K562 (cell line): ENCODE measurements around the gene SETD4. TPM values are rescaled to one million over a fixed set of nuclear protein-coding genes. Genes with fewer than 3 reads are reported as not detected.

Experiments
- ATAC-seq: fragments of 200-7000 bp; cut with Tn5 transposase; 3 replicates; pipeline ENCODE4 v1.9.1; 2020; ENCODE audit warnings: moderate library complexity
- BruUV-seq: library from RNA; stranded (reverse); fragments of 400-500 nt; replicated peaks from 2 replicates; lab custom pipeline; 2021; lab: Mats Ljungman, UMichigan
- CTCF ChIA-PET: fragments of 300-600 bp; formaldehyde crosslinking; extraction: SDS; loops from one replicate; lab custom pipeline; 2021; ENCODE audit warnings: low intra/inter-chr PET ratio; lab: Yijun Ruan, JAX
- POLR2A ChIA-PET: fragments of 300-600, 350-650 bp; sonication (Branson Sonifier 250); formaldehyde crosslinking; extraction: SDS; loops from one replicate; lab custom pipeline; 2021; ENCODE audit warnings: antibody characterized with exemption, inconsistent platforms; lab: Yijun Ruan, JAX
- DNase-seq, 4 experiments: peaks; one replicate each; pipeline versions ENCODE4 v3.0.0 to v3.0.0-alpha.2; 2011 to 2018; ENCODE audit warnings: low spot score in 3 of 4, mixed read lengths in 3 of 4; ENCODE audit errors: extremely low read depth in 1 of 4
- FAIRE-seq: peaks from 2 replicates; lab custom pipeline; 2011; peaks lifted over from hg19 to GRCh38; lab: Jason Lieb, UNC
- H2AFZ ChIP-seq: 2 replicates; pipeline ENCODE4 v1.6.0; 2011; ENCODE audit warnings: low read depth, low read length, control low read depth, inconsistent platforms
- H3K27ac ChIP-seq: fragments of 200-600 bp; 3 replicates; pipeline ENCODE4 v1.8.0; 2011; ENCODE audit warnings: low read depth, mild to moderate bottlenecking, control low read depth, inconsistent platforms, low read length, moderate library complexity, mixed read lengths; ENCODE audit errors: extremely low read depth
- H3K27me3 ChIP-seq, 2 experiments: fragments of 300-600 bp in 1 of 2; 2 replicates in 1 of 2; 3 replicates in 1 of 2; pipeline versions ENCODE4 v1.6.0 to v1.8.0; 2011; ENCODE audit warnings: inconsistent platforms in 2 of 2, low read length in 2 of 2, mild to moderate bottlenecking in 1 of 2, mixed read lengths in 1 of 2, moderate library complexity in 1 of 2; ENCODE audit not compliant: control insufficient read depth in 2 of 2, insufficient read depth in 2 of 2
- H3K36me3 ChIP-seq: fragments of 300-600 bp; 3 replicates; pipeline ENCODE4 v1.8.0; 2011; ENCODE audit warnings: mild to moderate bottlenecking, low read length, inconsistent platforms; ENCODE audit not compliant: control insufficient read depth, insufficient read depth
- H3K4me1 ChIP-seq, 2 experiments: fragments of 200-600 bp in 1 of 2; replicated peaks in 1 of 2; 2 replicates in 1 of 2; 3 replicates in 1 of 2; pipeline versions ENCODE4 v1.5.1 to v1.8.0; 2011; ENCODE audit warnings: inconsistent platforms in 2 of 2, low read length in 2 of 2, mild to moderate bottlenecking in 1 of 2, mixed read lengths in 1 of 2, moderate library complexity in 1 of 2; ENCODE audit not compliant: control insufficient read depth in 2 of 2, insufficient read depth in 2 of 2
- H3K4me2 ChIP-seq: 2 replicates; pipeline ENCODE4 v1.6.1; 2011; ENCODE audit warnings: low read length, control low read depth, inconsistent platforms, mixed read lengths; ENCODE audit not compliant: insufficient read depth
- H3K4me3 ChIP-seq: fragments of 200-600 bp; sonication (generic), shearing (Covaris generic); 2 replicates; pipeline ENCODE4 v1.5.1; 2016; ENCODE audit warnings: control low read depth, inconsistent platforms
- H3K79me2 ChIP-seq: fragments of 200-600 bp; 3 replicates; pipeline ENCODE4 v1.8.0; 2011; ENCODE audit warnings: low read length, inconsistent platforms; ENCODE audit not compliant: control insufficient read depth, insufficient read depth
- H3K9ac ChIP-seq, 2 experiments: 2 replicates each; pipeline versions ENCODE4 v1.6.0 to v1.6.1; 2011; ENCODE audit warnings: low read depth in 2 of 2, low read length in 2 of 2, control low read depth in 1 of 2, inconsistent platforms in 1 of 2, mild to moderate bottlenecking in 1 of 2, mixed read lengths in 1 of 2; ENCODE audit not compliant: insufficient read depth in 1 of 2
- H3K9me1 ChIP-seq: one replicate; pipeline ENCODE4 v1.6.0; 2011; ENCODE audit warnings: inconsistent platforms, mild to moderate bottlenecking, low read length, moderate library complexity; ENCODE audit not compliant: control insufficient read depth, insufficient read depth
- H3K9me3 ChIP-seq: replicated peaks from 2 replicates; pipeline ENCODE4 v1.5.1; 2011; ENCODE audit warnings: low read depth, low read length, inconsistent platforms; ENCODE audit not compliant: control insufficient read depth, insufficient read depth
- H4K20me1 ChIP-seq: replicated peaks from 2 replicates; pipeline ENCODE4 v1.6.1; 2011; ENCODE audit warnings: low read length, inconsistent platforms, mixed read lengths; ENCODE audit not compliant: control insufficient read depth, insufficient read depth
- BRCA1 ChIP-seq, 2 experiments: fragments of 450-650 bp in 1 of 2; sonication (generic) in 1 of 2; formaldehyde crosslinking in 1 of 2; IDR thresholded peaks; 2 replicates each; pipeline versions ENCODE4 v1.5.0 to v1.6.1; 2017 to 2020; ENCODE audit warnings: mild to moderate bottlenecking in 1 of 2, missing genetic modification reagents in 1 of 2
- CBX8 ChIP-seq: fragments of 200-600 bp; sonication (generic); IDR thresholded peaks from 2 replicates; pipeline ENCODE4 v1.6.1; 2012; ENCODE audit warnings: borderline replicate concordance, mixed run types, low read depth, mild to moderate bottlenecking, moderate library complexity, mixed read lengths, low read length, control low read depth, inconsistent platforms; ENCODE audit not compliant: poor library complexity, severe bottlenecking; ENCODE audit errors: extremely low read depth
- IFI16 ChIP-seq: fragments of 250-450 bp; sonication (Bioruptor Pico); IDR thresholded peaks from 2 replicates; pipeline ENCODE4 v2.1.2; 2022; ENCODE audit warnings: mild to moderate bottlenecking, inconsistent platforms
- POLR2G ChIP-seq: fragments of 200-400 bp; formaldehyde crosslinking; IDR thresholded peaks from 2 replicates; pipeline ENCODE4 v1.6.1; 2017; ENCODE audit warnings: low read depth, mild to moderate bottlenecking, antibody characterized with exemption, low read length, moderate library complexity
- SP1 ChIP-seq: sonication (generic); formaldehyde crosslinking; IDR thresholded peaks from 2 replicates; pipeline ENCODE4 v1.8.1; 2022; ENCODE audit warnings: mild to moderate bottlenecking, missing genetic modification reagents
- ZNF589 ChIP-seq: fragments of 200-800 bp; sonication (Bioruptor generic); IDR thresholded peaks from 2 replicates; pipeline ENCODE4 v1.6.1; 2016; ENCODE audit warnings: low read depth, missing genetic modification characterization, missing compliant biosample characterization
- ZNF707 ChIP-seq: fragments of 250-450 bp; sonication (Bioruptor Pico); conservative IDR thresholded peaks from 2 replicates; pipeline ENCODE4 v1.8.0; 2022; ENCODE audit warnings: inconsistent platforms, mild to moderate bottlenecking, moderate library complexity
- WGBS: fragments of 100-300 bp; shearing (Covaris generic); methylation state at CpG from one replicate; pipeline ENCODE4 v1.1.6; 2016; ENCODE audit warnings: low coverage, mixed read lengths; ENCODE audit not compliant: insufficient coverage; ENCODE audit errors: missing lambda C conversion rate; 5-methylcytosine and 5-hydroxymethylcytosine counted together
- in situ Hi-C: fragments of 300-500 bp; cut with MboI; formaldehyde crosslinking; loops from 4 replicates; pipeline ENCODE4 v1.15.0; 2018; ENCODE audit warnings: inconsistent platforms, mixed read lengths
- intact Hi-C: fragments of 100-400 bp; cut with micrococcal nuclease; formaldehyde crosslinking; loops from 2 replicates; pipeline ENCODE4 v1.14.2; 2022
- polyA plus RNA-seq, 8 experiments: library from polyadenylated mRNA; depleted of rRNA in 4 of 8; stranded (reverse) in 5 of 8; unstranded in 3 of 8; fragments of >200 nt; fragmentation: Nextera tagmentation in 2 of 8; fragmentation: Illumina TruSeq in 1 of 8; extraction: Ambion mirVana in 2 of 8; extraction: Trizol in 1 of 8; gene quantifications; 2 replicates each; pipeline versions ENCODE4 v1.2.1 to v1.2.3, GENCODE V29; 2011 to 2014; ENCODE audit warnings: inconsistent platforms in 1 of 8, missing spikeins in 1 of 8
- total RNA-seq, 7 experiments: library from RNA; depleted of rRNA in 6 of 7; stranded (reverse); fragments of >200 nt in 6 of 7; fragmentation: Illumina TruSeq in 2 of 7; extraction: Trizol in 2 of 7; gene quantifications; 2 replicates each; pipeline versions ENCODE4 v1.2.1 to v1.2.3, GENCODE V29; 2011 to 2021; ENCODE audit warnings: low replicate concordance in 1 of 7

Gene SETD4
- total and polyA plus RNA-seq, 9 of the 15 experiments (the other 6 are each of a cell fraction or from before 2014, with no cell fraction given): 16.1 to 51.3 (median 25.7) TPM

- ChIA-PET POLR2A (interaction anchor here (0.6 to 1.3 kb wide), 3 partner anchors 18 to 594 kb away, joined by 3 read pairs; no protein-coding TSS in a partner anchor), CTCF (interaction anchor here (0.6 kb wide), 1 partner anchor 452 kb away, joined by 3 read pairs; no protein-coding TSS in a partner anchor)
- no peak overlapping the region for H3K27ac ChIP-seq
- DNase-seq (no peak), ATAC-seq (no peak), FAIRE-seq (no peak)
- H3K79me2 ChIP-seq: no peaks in the 10 kb centered on the region
- H2AFZ ChIP-seq: no peak overlapping the region
- WGBS: 67% methylated on average over 8 of the region's 8 CpGs
- H3K4me3 ChIP-seq: no peak overlapping the region
- H3K4me1 ChIP-seq: peaks cover 9 to 12% of the 10 kb centered on the region in 2 experiments; a peak in 3 of 5 replicates
- no peaks in the 10 kb centered on the region for H3K9me1 ChIP-seq
- BruUV-seq: no TSS peak
- H4K20me1 ChIP-seq: no peaks in the 10 kb centered on the region
- H3K36me3 ChIP-seq: peaks cover 2% of the 10 kb centered on the region; the same call in 1 of the 3 replicates
- H3K9ac ChIP-seq: no peak overlapping the region
- peaks cover 10 to 17% of the 10 kb centered on the region in 2 experiments; a peak in 4 of 5 replicates for H3K27me3 ChIP-seq
- in situ Hi-C loops: loop anchor here (5.0 kb wide), 1 partner anchor 78 kb away; no protein-coding TSS in a partner anchor
- H3K4me2 ChIP-seq: no peak overlapping the region
- TF ChIP-seq POLR2G: no peak
- no peak for TF ChIP-seq IFI16 (CRISPR knock-in tag)
- no peak for TF ChIP-seq ZNF707 (CRISPR knock-in tag)
- TF ChIP-seq CBX8: no peak
- no peak for TF ChIP-seq ZNF589 (CRISPR knock-in tag)
- no peak for TF ChIP-seq SP1
- TF ChIP-seq BRCA1 (IDR thresholded peaks at IDR 0.05): no peak
- no peak for TF ChIP-seq BRCA1 (CRISPR knock-in tag; IDR thresholded peaks at IDR 0.05)
- no peaks in the 10 kb centered on the region for H3K9me3 ChIP-seq
- intact Hi-C loops: loop anchor here (2.0 to 10.0 kb wide), 4 partner anchors 83 to 1337 kb away; no protein-coding TSS in a partner anchor
Observed at GRCh38 chr21:36029309-36029708, 31.0 kb downstream of the SETD4 start.
